T47D (cell line): ENCODE measurements around the gene UBR2.
"Not testable (repeated sequence)": the region's sequence is repeated elsewhere in the genome, so short reads cannot be mapped to it uniquely, and the experiment has no call there.

ENCODE experiments used
- DNase-seq, 2 experiments: peaks; one replicate each; pipeline versions ENCODE4 v3.0.0 to v3.0.0-alpha.2; 2011 to 2012; ENCODE audit warnings: low read depth in 1 of 2, low spot score in 1 of 2
- JUND ChIP-seq: IDR thresholded peaks from 2 replicates; pipeline ENCODE4 v1.6.1; 2012; ENCODE audit warnings: low read depth
- in situ Hi-C: cut with HindIII; loops from 2 replicates; pipeline ENCODE4 v1.10.0; 2016; ENCODE audit warnings: low sequenced_read_pairs, low pct_unique_long_range_greater_than_20kb

Gene UBR2

GRCh38 chr6:42694586-42694985, 130.8 kb downstream of the UBR2 start:
- no peak for DNase-seq
- no peak for TF ChIP-seq JUND
- in situ Hi-C loops: no loop called here

- no peak for DNase-seq
- no peak for TF ChIP-seq JUND
- in situ Hi-C loops: no loop called here
Measured at GRCh38 chr6:42696526-42697267, 132.9 kb downstream of the UBR2 start.

- no peak for TF ChIP-seq JUND
- no peak for DNase-seq
- in situ Hi-C loops: no loop called here
Measured at GRCh38 chr6:42697268-42697655, 133.4 kb downstream of the UBR2 start.

- in situ Hi-C loops: no loop called here
- no peak for DNase-seq
- TF ChIP-seq JUND: no peak
Measured at GRCh38 chr6:42698217-42698616, 134.4 kb downstream of the UBR2 start.

GRCh38 chr6:42702200-42702599, 138.4 kb downstream of the UBR2 start:
- TF ChIP-seq JUND: no peak
- no peak for DNase-seq
- in situ Hi-C loops: no loop called here

GRCh38 chr6:42702786-42703185, 139.0 kb downstream of the UBR2 start:
- DNase-seq, in situ Hi-C loops: not testable (repeated sequence)

- DNase-seq: no peak
- no peak for TF ChIP-seq JUND
- in situ Hi-C loops: no loop called here
Measured at GRCh38 chr6:42704251-42704936, 140.6 kb downstream of the UBR2 start.

GRCh38 chr6:42704937-42705374, 141.1 kb downstream of the UBR2 start:
- TF ChIP-seq JUND: no peak
- no peak for DNase-seq
- in situ Hi-C loops: no loop called here

- no peak for DNase-seq
- no peak for TF ChIP-seq JUND
- in situ Hi-C loops: no loop called here
Measured at GRCh38 chr6:42707595-42707994, 143.8 kb downstream of the UBR2 start.

- in situ Hi-C loops: no loop called here
- DNase-seq: no peak
- TF ChIP-seq JUND: no peak
Measured at GRCh38 chr6:42708096-42708495, 144.3 kb downstream of the UBR2 start.

GRCh38 chr6:42709871-42710270, 146.0 kb downstream of the UBR2 start:
- in situ Hi-C loops: no loop called here
- DNase-seq: no peak
- TF ChIP-seq JUND: no peak

- no peak for TF ChIP-seq JUND
- DNase-seq: no peak
- in situ Hi-C loops: no loop called here
Measured at GRCh38 chr6:42710316-42710715, 146.5 kb downstream of the UBR2 start.

GRCh38 chr6:42711930-42712329, 148.1 kb downstream of the UBR2 start:
- no peak for DNase-seq
- no peak for TF ChIP-seq JUND
- in situ Hi-C loops: no loop called here
